ENCODE measurements around the gene DNAJC16.

DNAJC16 gene

DNA sequence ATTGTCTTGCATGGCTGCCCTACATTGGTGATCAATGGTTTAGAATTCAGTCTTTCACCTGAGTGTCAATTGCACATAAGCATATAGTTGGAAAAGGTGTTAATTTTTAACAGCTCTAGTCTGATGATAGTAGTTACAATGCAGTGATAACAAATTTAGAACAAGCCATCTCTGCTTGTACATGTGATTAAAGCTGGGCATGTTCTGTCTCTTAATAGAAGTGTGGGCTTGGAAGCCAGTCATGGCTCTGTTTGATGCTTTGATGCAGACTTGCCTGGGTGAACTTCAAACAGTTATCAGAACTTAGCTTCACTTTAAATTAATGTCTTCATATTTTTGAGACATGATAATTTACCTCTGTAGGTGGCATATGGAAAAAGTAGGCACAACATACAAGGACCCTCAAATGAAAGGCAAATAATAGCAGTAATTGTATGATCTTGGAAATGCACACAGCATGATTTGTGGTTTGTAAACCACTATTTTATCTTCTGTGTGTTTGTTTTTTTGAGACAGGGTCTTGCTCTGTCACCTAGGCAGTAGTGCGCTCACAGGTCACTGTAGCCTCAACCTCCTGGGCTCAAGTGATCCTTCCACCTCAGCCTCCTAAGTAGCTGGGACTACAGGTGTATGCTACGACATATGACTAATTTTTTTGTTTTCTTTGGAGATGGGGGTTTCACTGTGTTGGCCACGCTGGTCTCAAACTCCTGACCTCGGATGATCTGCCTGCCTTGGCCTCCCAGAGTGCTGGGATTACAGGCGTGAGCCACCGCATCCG lies 94.4 kb downstream of the DNAJC16 start:
- no peak for DNase-seq (ENCODE audit: low read depth)

DNA sequence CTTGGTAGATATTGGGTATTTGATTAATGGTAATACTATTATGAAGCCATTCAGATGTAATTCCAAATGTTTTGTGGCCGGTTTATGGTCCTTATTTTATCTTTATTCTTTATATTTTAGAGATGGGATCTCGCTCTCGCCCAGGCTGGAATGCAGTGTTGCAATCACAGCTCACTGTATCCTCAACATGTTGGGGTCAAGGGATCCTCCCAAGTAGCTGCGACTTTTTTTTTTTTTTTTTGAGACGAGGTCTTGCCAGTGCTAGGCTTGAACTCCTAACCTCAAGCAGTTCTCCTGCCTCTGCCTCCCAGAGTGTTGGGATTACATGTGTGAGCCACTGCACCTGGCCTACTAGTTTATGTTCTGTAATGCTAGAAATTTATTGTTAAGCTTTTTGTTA lies 95.3 kb downstream of the DNAJC16 start:
- DNase-seq (ENCODE audit: low read depth), result no peak

DNA sequence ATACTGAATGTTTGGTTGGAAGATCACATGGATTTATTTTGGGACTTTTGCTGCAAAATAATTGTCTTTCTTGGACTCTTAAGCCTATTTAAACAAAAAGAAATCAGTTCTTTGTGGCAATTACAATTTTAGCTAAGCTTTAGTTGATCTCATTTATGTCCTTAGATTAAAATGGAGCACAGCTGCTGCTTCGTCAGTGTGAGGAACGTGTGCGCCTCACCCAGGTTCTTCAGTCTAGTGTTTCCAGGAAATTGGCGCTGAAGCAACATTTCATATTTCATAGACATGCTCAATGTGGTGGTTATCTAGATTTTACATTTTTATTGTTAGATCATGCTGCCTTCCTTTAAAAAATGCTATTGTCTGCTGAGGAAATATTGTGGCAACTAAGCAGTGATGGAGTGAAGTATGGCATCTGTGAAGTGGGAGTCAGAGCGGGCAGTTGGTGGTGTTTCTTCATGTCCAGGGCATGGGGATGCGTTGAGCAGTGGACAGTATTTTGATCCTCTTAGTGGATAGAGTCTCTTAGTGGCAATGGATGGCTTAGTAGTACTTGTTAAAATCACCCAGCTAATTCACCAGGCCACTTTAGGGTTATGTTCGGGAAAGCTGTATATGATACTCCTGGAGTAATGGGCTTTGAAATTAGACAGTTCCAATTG lies 96.2 kb downstream of the DNAJC16 start:
- DNase-seq (ENCODE audit: low read depth), result no peak

DNA sequence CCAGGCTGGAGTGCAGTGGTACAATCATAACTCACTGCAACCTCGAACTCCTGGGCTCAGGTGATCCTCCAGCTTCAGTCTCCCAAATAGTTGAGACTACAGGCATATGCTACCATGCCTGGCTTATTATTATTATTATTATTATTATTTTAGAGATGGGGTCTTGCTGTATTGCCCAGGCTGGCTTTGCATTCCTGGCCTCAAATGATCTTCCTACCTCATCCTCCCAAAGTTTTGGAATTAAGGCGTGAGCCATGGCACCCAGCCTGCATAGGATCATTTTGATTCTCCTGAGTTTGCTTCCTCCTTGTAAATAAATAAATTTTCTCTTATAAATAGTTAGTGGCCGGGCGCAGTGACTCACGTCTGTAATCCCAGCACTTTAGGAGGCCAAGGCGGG lies 96.8 kb downstream of the DNAJC16 start:
- no peak for DNase-seq (ENCODE audit: low read depth)

DNA sequence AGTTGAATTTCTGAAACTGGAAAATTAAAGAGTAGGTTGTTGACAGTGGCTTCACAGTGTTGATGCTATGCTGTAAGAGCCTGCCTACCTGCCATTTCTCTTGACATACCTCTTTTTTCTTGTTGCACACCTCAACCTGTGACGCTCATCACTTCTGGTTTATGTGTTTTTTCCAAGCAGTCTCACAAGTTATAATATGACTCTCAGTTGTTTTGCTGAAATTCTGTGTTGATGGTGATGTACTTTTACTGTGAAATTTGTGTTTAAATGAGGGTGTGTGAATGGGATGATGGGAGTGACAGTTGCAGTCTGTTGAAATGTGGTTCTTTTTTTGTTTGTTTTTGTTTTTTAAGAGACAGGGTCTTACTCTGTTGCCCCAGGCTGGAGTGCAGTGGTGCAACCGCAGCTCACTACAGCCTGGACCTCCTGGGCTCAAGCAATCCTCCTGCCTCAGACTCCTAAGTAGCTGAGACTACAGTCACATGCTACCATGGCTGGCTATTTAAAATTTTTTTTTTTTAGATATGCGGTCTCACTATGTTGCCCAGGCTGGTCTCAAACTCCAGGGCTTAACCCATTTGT lies 97.6 kb downstream of the DNAJC16 start:
- no peak for DNase-seq (ENCODE audit: low read depth)

DNA sequence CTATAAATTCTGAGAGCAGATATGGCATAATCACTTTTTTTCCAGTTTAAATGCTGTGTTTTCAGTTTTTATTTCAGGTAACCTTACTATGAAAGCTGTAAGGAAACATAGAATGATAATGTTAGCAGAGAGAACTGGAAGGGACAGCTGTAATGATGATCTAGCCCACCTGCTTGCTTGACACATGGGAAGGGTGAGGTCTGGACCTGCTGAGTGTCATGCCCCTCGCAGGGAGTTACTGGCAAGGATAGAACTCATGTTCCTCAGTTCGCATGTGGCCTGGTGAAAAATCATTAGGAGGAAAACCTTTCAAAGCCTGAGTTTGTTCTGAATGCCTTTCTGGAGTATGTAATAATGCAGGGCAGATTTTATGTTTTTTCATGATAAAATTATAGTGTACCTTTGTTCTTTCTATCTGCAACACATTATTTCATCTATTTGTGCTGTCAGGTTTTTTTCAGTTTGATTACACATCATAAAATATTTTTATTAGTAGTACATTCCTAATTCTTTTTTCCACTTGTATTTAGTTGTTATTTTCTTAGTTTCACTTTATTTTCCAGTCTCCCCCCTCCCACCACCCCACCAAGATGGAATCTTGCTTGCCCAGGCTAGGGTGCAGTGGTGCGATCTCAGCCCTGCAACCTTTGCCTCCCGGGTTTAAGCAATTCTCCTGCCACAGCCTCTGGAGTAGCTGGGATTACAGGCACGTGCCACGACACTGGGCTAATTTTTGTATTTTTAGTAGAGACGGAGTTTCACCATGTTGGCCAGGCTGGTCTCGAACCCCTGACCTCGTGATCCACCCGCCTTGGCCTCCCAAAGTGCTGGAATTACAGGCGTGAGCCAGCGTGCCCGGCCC lies 98.6 kb downstream of the DNAJC16 start:
- no peak for DNase-seq (ENCODE audit: low read depth)

Data from T-helper 22 cell (primary cell).